H1 (cell line): ENCODE data around the gene KLHL14. TPM values are rescaled to one million over a fixed set of nuclear protein-coding genes. Genes with fewer than 3 reads are reported as not detected.

ENCODE experiments used
- CBX5 ChIP-seq: fragments of 300-800, 300-1000 bp; sonication (generic); IDR thresholded peaks from 2 replicates; pipeline ENCODE4 v1.7.1; 2016; ENCODE audit warnings: antibody characterized with exemption, low read length, low read depth
- CEBPB ChIP-seq: IDR thresholded peaks from 2 replicates; pipeline ENCODE4 v1.6.1; 2012; ENCODE audit warnings: low read depth, low read length
- CHD2 ChIP-seq: IDR thresholded peaks from 2 replicates; pipeline ENCODE4 v1.6.1; 2012; ENCODE audit warnings: low read length, improper control_type of control experiment
- GTF2F1 ChIP-seq: IDR thresholded peaks from 2 replicates; pipeline ENCODE4 v1.6.1; 2012; ENCODE audit warnings: low read depth, low read length, improper control_type of control experiment, borderline replicate concordance
- NRF1 ChIP-seq: IDR thresholded peaks from 2 replicates; pipeline ENCODE4 v1.6.1; 2011; ENCODE audit warnings: mild to moderate bottlenecking, low read depth, low read length, improper control_type of control experiment
- PHF8 ChIP-seq: fragments of 200-600 bp; sonication (generic); conservative IDR thresholded peaks from 2 replicates; pipeline ENCODE4 v1.7.1; 2012; ENCODE audit warnings: low read depth, mild to moderate bottlenecking, inconsistent platforms, low read length, moderate library complexity
- POLR2AphosphoS5 ChIP-seq: IDR thresholded peaks from 2 replicates; pipeline ENCODE4 v1.6.1; 2011; ENCODE audit warnings: low read depth, low read length
- RFX5 ChIP-seq: IDR thresholded peaks from 2 replicates; pipeline ENCODE4 v1.6.1; 2011; ENCODE audit warnings: low read depth, low read length, improper control_type of control experiment, borderline replicate concordance
- SIN3A ChIP-seq, 2 experiments: IDR thresholded peaks in 1 of 2; conservative IDR thresholded peaks in 1 of 2; 2 replicates each; pipeline ENCODE4 v1.6.1; 2011 to 2012; ENCODE audit warnings: low read length in 2 of 2, improper control_type of control experiment in 1 of 2, low read depth in 1 of 2, mild to moderate bottlenecking in 1 of 2
- TAF7 ChIP-seq: optimal IDR thresholded peaks from 2 replicates; pipeline ENCODE3; 2011; ENCODE audit warnings: low read depth, mild to moderate bottlenecking, inconsistent platforms, low read length, moderate library complexity, borderline replicate concordance
- TEAD4 ChIP-seq: IDR thresholded peaks from 2 replicates; pipeline ENCODE4 v1.6.1; 2012; ENCODE audit warnings: low read depth, low read length, inconsistent platforms, mixed read lengths
- polyA plus RNA-seq, 7 experiments: library from polyadenylated mRNA; depleted of rRNA in 3 of 7; stranded (reverse) in 5 of 7; unstranded in 2 of 7; fragments of >200 nt in 5 of 7; fragments of 200-250 nt in 2 of 7; gene quantifications; 1 replicate in 5 of 7; 2 replicates in 1 of 7; 4 replicates in 1 of 7; pipeline versions ENCODE4 v1.2.1 to v1.2.3, GENCODE V29; 2011 to 2013; ENCODE audit warnings: missing spikeins in 2 of 7, mixed read lengths in 2 of 7
- total RNA-seq: library from RNA; stranded (reverse); fragmentation: NEBNext Ultra II Directional; extraction: Animal tissue kit (Norgen Biotek cat#: 25700); gene quantifications from 2 replicates; pipeline ENCODE4 v1.2.1, GENCODE V29; 2021
- TF ChIP-seq, protein P1 (sequence below): IDR thresholded peaks from 2 replicates; pipeline ENCODE4 v1.6.1; 2011; ENCODE audit warnings: low read depth, mild to moderate bottlenecking, low read length; ENCODE audit not compliant: insufficient read depth
- TF ChIP-seq, protein P2 (sequence below), 3 experiments: IDR thresholded peaks; 1 replicate in 2 of 3; 2 replicates in 1 of 3; pipeline versions ENCODE4 v1.5.1 to v1.6.1; 2011; ENCODE audit warnings: low read length in 3 of 3, mild to moderate bottlenecking in 3 of 3, inconsistent platforms in 2 of 3, low read depth in 1 of 3, moderate library complexity in 1 of 3; ENCODE audit not compliant: insufficient read depth in 1 of 3; ENCODE audit errors: control extremely low read depth in 1 of 3

Gene KLHL14
- total and polyA plus RNA-seq, 2 of the 8 experiments (the other 6 are each of a cell fraction or from before 2014, with no cell fraction given): 1.1 to 1.2 TPM

DNA sequence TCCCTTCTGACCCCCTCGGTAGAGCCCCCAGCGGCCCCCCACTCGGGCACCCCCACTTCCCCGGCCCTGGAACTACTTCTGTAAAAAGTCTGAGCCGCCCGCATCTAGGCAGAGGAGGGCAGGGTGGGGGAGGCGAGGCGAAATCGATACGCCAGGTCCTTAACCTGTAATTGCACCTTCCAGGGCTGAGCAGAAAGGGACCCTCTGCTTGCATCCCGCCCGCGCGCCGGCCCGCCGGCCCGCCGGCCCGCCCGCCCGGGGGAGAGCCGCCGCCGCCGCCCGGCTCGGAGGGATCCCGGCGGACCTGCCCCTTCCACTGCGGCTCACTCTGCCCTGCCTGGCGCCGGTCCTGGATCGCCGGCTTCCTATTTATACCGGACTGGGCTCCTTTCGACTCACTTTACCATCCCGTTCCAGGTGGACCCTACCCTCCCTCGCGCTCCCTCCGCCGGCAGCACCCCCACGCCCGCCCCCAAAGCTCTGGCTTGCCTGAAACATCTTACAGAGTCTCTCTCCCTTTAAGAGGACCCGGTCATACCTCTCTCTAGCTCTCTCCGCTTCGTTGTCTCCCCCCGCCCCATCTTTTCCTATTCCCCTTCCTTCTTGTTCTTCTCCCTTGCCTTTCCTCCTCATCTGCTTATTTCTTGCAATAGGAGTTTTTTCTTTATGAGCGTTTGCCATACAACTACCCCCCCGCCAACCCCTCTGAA lies 797 bp downstream of the KLHL14 start (continued):
- TF ChIP-seq, protein P1, sequence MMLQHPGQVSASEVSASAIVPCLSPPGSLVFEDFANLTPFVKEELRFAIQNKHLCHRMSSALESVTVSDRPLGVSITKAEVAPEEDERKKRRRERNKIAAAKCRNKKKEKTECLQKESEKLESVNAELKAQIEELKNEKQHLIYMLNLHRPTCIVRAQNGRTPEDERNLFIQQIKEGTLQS: no peak
- TF ChIP-seq TAF7: no peak
- TF ChIP-seq TEAD4: no peak
- TF ChIP-seq CBX5: no peak
- peak; percentile 46; the same call in 1 of the 2 replicates for TF ChIP-seq POLR2AphosphoS5
- TF ChIP-seq PHF8: 0 out of 2 replicates have a peak, but pooled peaks have one; percentile 7
- no peak for TF ChIP-seq RFX5
- TF ChIP-seq GTF2F1: no peak
- no peak for TF ChIP-seq CHD2
- TF ChIP-seq SIN3A (conservative IDR thresholded peaks at IDR 0.05 in 1 of 2, IDR thresholded peaks at IDR 0.05 in 1 of 2; ENCODE audit: low read depth in 1 of 2, low read length in 2 of 2): no peak
- TF ChIP-seq CEBPB: no peak
- TF ChIP-seq, protein P2, sequence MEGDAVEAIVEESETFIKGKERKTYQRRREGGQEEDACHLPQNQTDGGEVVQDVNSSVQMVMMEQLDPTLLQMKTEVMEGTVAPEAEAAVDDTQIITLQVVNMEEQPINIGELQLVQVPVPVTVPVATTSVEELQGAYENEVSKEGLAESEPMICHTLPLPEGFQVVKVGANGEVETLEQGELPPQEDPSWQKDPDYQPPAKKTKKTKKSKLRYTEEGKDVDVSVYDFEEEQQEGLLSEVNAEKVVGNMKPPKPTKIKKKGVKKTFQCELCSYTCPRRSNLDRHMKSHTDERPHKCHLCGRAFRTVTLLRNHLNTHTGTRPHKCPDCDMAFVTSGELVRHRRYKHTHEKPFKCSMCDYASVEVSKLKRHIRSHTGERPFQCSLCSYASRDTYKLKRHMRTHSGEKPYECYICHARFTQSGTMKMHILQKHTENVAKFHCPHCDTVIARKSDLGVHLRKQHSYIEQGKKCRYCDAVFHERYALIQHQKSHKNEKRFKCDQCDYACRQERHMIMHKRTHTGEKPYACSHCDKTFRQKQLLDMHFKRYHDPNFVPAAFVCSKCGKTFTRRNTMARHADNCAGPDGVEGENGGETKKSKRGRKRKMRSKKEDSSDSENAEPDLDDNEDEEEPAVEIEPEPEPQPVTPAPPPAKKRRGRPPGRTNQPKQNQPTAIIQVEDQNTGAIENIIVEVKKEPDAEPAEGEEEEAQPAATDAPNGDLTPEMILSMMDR (IDR thresholded peaks at IDR 0.05; ENCODE audit: control extremely low read depth in 1 of 3, insufficient read depth in 1 of 3, low read depth in 1 of 3, low read length in 3 of 3): no peak
- TF ChIP-seq NRF1: no peak
